Measurements from ENCODE around the gene KCNK1.

- TF ChIP-seq CTCF (IDR thresholded peaks at IDR 0.05; ENCODE audit: low read length), result no peak
- no peak for TF ChIP-seq EZH2 (optimal IDR thresholded peaks at IDR 0.05; ENCODE audit: low read depth, low read length)
- TF ChIP-seq EZH2phosphoT487 (IDR thresholded peaks at IDR 0.05; ENCODE audit: low read length), result no peak
Observed at GRCh38 chr1:233597489-233597901, 16.4 kb upstream of the KCNK1 start.

Data from MM.1S (cell line).